ENCODE results near the gene CD300LF. TPM values are rescaled to one million over a fixed set of nuclear protein-coding genes. Genes with fewer than 3 reads are reported as not detected.

CD300LF gene
- total RNA-seq, 1 experiment from 2014 or later = not detected

DNA sequence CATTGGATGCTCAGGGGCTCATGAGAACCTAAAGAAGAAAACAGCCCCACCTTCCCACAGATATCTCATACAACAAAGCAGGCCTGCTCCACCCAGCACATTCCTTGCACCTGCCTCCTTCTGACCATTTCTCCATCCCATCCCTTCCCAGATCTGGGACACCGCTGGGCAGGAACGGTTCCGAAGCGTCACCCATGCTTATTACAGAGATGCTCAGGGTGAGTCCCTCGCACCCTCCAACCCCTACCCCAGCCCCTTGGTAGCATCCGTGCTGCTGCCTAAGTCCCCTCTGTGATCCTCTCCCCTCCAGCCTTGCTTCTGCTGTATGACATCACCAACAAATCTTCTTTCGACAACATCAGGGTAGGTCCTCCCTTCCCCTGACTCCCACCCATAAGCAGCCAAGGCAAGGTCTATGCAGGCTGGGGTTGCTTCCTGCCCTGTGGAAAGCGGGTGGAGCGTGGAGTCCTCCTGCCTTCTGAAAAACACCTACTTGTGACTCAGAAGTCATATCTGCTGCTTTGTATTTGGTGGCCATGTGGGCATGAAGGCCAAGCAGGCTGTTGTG, 30.3 kb upstream of the CD300LF start:
- Histone ChIP-seq H3K4me3 (replicated peaks in 1 of 2; ENCODE audit: low read depth in 1 of 2, low read length in 2 of 2) (no peak overlapping the region), H3K4me2 (ENCODE audit: low read length) (no peak overlapping the region), H3K9ac (ENCODE audit: low read length) (no peak overlapping the region), H3K9me3 (ENCODE audit: control insufficient read depth in 1 of 2, insufficient read depth in 1 of 2, low read depth in 1 of 2, low read length in 2 of 2) (no peaks in the 10 kb centered on the region), H3K27ac (ENCODE audit: low read depth, low read length) (no peak overlapping the region), H3K79me2 (ENCODE audit: insufficient read depth, low read length) (no peaks in the 10 kb centered on the region), H3K9me2 (ENCODE audit: insufficient read depth) (no peaks in the 10 kb centered on the region), H3K27me3 (ENCODE audit: insufficient read depth, low read length) (no peaks in the 10 kb centered on the region), H3K4me1 (ENCODE audit: control insufficient read depth in 1 of 2, insufficient read depth in 2 of 2, low read length in 2 of 2) (peaks cover 24 to 30% of the 10 kb centered on the region in 2 experiments), H2AFZ (ENCODE audit: low read depth, low read length, poor library complexity, severe bottlenecking) (no peak overlapping the region), H4K20me1 (ENCODE audit: insufficient read depth) (no peaks in the 10 kb centered on the region), H3K36me3 (ENCODE audit: control insufficient read depth in 1 of 2, insufficient read depth in 2 of 2, low read length in 2 of 2) (no peaks in the 10 kb centered on the region)
- CTCF ChIA-PET = interaction anchor here (0.9 to 2.8 kb wide), 2 partner anchors 86 to 177 kb away, joined by 3 to 13 read pairs; no protein-coding TSS in a partner anchor
- no TSS peak for BruUV-seq (replicated peaks)
- ATAC-seq (no peak), DNase-seq (ENCODE audit: low read depth, low spot score) (no peak)
- intact Hi-C loops (cut with micrococcal nuclease) = no loop called here
- TF ChIP-seq, protein P1, sequence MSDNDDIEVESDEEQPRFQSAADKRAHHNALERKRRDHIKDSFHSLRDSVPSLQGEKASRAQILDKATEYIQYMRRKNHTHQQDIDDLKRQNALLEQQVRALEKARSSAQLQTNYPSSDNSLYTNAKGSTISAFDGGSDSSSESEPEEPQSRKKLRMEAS (IDR thresholded peaks at IDR 0.05) = no peak
- TF ChIP-seq SRF (IDR thresholded peaks at IDR 0.05; ENCODE audit: low read depth) (no peak), SIN3A (IDR thresholded peaks at IDR 0.05; ENCODE audit: low read depth) (no peak), CBX3 (IDR thresholded peaks at IDR 0.05; ENCODE audit: low read depth) (no peak), SP1 (IDR thresholded peaks at IDR 0.05; ENCODE audit: low read depth) (no peak), TCF7L2 (IDR thresholded peaks at IDR 0.05; ENCODE audit: borderline replicate concordance, extremely low read depth, insufficient read depth, insufficient read length) (no peak), ELF1 (IDR thresholded peaks at IDR 0.05; ENCODE audit: borderline replicate concordance, low read depth) (no peak)
- RAD21 ChIA-PET (ENCODE audit: low non-redundant PET in 1 of 2, low total read pairs in 2 of 2, uncharacterized antibody in 2 of 2, unreplicated experiment in 2 of 2) = no interaction called here
- POLR2A ChIA-PET = no interaction called here

DNA sequence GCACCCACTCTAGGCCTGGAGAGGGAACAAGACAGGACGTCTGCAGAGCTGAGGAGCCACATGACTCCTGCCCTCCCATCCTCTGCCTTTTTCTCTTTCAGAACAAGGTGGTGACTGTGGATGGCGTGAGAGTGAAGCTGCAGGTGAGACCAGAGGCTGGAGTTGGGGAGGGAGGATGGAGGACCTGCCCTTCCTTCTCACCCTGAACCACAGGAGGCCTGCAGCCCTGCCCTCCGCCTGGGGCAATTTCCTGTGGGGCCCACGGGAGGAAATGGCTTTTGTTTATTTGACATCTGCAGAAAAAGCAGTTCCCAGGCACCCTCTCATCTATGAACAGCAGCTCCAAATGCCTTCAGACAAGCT, 29.4 kb upstream of the CD300LF start:
- Histone ChIP-seq H3K9me2 (ENCODE audit: insufficient read depth) (no peaks in the 10 kb centered on the region), H2AFZ (ENCODE audit: low read depth, low read length, poor library complexity, severe bottlenecking) (no peak overlapping the region), H3K4me2 (ENCODE audit: low read length) (no peak overlapping the region), H3K27me3 (ENCODE audit: insufficient read depth, low read length) (no peaks in the 10 kb centered on the region), H3K4me3 (replicated peaks in 1 of 2; ENCODE audit: low read depth in 1 of 2, low read length in 2 of 2) (no peak overlapping the region), H3K79me2 (ENCODE audit: insufficient read depth, low read length) (no peaks in the 10 kb centered on the region), H3K9ac (ENCODE audit: low read length) (no peak overlapping the region), H4K20me1 (ENCODE audit: insufficient read depth) (no peaks in the 10 kb centered on the region), H3K27ac (ENCODE audit: low read depth, low read length) (no peak overlapping the region), H3K4me1 (ENCODE audit: control insufficient read depth in 1 of 2, insufficient read depth in 2 of 2, low read length in 2 of 2) (peaks cover 24 to 31% of the 10 kb centered on the region in 2 experiments), H3K9me3 (ENCODE audit: control insufficient read depth in 1 of 2, insufficient read depth in 1 of 2, low read depth in 1 of 2, low read length in 2 of 2) (no peaks in the 10 kb centered on the region), H3K36me3 (ENCODE audit: control insufficient read depth in 1 of 2, insufficient read depth in 2 of 2, low read length in 2 of 2) (no peaks in the 10 kb centered on the region)
- ATAC-seq (no peak), DNase-seq (ENCODE audit: low read depth, low spot score) (no peak)
- ChIA-PET CTCF (interaction anchor here (0.7 to 2.8 kb wide), 5 partner anchors 29 to 176 kb away, joined by 3 to 13 read pairs (median 3); partner anchors contain the start of gene NAT9), POLR2A (no interaction called here), RAD21 (ENCODE audit: low non-redundant PET in 1 of 2, low total read pairs in 2 of 2, uncharacterized antibody in 2 of 2, unreplicated experiment in 2 of 2) (interaction anchor here in 1 of 2 experiments (0.6 kb wide), 1 partner anchor 85 kb away, joined by 3 read pairs; no protein-coding TSS in a partner anchor)
- no TSS peak for BruUV-seq (replicated peaks)
- no peak for TF ChIP-seq POLR2AphosphoS5 (IDR thresholded peaks at IDR 0.05; ENCODE audit: low read depth, low read length)
- TF ChIP-seq, protein P2, sequence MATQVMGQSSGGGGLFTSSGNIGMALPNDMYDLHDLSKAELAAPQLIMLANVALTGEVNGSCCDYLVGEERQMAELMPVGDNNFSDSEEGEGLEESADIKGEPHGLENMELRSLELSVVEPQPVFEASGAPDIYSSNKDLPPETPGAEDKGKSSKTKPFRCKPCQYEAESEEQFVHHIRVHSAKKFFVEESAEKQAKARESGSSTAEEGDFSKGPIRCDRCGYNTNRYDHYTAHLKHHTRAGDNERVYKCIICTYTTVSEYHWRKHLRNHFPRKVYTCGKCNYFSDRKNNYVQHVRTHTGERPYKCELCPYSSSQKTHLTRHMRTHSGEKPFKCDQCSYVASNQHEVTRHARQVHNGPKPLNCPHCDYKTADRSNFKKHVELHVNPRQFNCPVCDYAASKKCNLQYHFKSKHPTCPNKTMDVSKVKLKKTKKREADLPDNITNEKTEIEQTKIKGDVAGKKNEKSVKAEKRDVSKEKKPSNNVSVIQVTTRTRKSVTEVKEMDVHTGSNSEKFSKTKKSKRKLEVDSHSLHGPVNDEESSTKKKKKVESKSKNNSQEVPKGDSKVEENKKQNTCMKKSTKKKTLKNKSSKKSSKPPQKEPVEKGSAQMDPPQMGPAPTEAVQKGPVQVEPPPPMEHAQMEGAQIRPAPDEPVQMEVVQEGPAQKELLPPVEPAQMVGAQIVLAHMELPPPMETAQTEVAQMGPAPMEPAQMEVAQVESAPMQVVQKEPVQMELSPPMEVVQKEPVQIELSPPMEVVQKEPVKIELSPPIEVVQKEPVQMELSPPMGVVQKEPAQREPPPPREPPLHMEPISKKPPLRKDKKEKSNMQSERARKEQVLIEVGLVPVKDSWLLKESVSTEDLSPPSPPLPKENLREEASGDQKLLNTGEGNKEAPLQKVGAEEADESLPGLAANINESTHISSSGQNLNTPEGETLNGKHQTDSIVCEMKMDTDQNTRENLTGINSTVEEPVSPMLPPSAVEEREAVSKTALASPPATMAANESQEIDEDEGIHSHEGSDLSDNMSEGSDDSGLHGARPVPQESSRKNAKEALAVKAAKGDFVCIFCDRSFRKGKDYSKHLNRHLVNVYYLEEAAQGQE (IDR thresholded peaks at IDR 0.05; ENCODE audit: low read depth) = no peak
- TF ChIP-seq, protein P1 (IDR thresholded peaks at IDR 0.05) = no peak
- TF ChIP-seq, protein P3, sequence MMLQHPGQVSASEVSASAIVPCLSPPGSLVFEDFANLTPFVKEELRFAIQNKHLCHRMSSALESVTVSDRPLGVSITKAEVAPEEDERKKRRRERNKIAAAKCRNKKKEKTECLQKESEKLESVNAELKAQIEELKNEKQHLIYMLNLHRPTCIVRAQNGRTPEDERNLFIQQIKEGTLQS (IDR thresholded peaks at IDR 0.05) = no peak
- no peak for TF ChIP-seq ELF1 (IDR thresholded peaks at IDR 0.05; ENCODE audit: borderline replicate concordance, low read depth)
- TF ChIP-seq RAD21 (IDR thresholded peaks at IDR 0.05; ENCODE audit: low read depth) = no peak
- no peak for TF ChIP-seq SIN3A (IDR thresholded peaks at IDR 0.05; ENCODE audit: low read depth)
- no peak for TF ChIP-seq CBX3 (IDR thresholded peaks at IDR 0.05; ENCODE audit: low read depth)
- TF ChIP-seq YY1 (IDR thresholded peaks at IDR 0.05; ENCODE audit: extremely low read depth, insufficient replicate concordance, low read depth, low read length) = no peak
- no peak for TF ChIP-seq JUND (IDR thresholded peaks at IDR 0.05)
- TF ChIP-seq EGR1 (IDR thresholded peaks at IDR 0.05; ENCODE audit: low read depth) = no peak
- intact Hi-C loops (cut with micrococcal nuclease) = no loop called here
